ENCODE data around the gene APOL1. TPM values are rescaled to one million over a fixed set of nuclear protein-coding genes. Genes with fewer than 3 reads are reported as not detected.

APOL1 gene
- total RNA-seq, 1 donor, result 38.7 TPM

DNA sequence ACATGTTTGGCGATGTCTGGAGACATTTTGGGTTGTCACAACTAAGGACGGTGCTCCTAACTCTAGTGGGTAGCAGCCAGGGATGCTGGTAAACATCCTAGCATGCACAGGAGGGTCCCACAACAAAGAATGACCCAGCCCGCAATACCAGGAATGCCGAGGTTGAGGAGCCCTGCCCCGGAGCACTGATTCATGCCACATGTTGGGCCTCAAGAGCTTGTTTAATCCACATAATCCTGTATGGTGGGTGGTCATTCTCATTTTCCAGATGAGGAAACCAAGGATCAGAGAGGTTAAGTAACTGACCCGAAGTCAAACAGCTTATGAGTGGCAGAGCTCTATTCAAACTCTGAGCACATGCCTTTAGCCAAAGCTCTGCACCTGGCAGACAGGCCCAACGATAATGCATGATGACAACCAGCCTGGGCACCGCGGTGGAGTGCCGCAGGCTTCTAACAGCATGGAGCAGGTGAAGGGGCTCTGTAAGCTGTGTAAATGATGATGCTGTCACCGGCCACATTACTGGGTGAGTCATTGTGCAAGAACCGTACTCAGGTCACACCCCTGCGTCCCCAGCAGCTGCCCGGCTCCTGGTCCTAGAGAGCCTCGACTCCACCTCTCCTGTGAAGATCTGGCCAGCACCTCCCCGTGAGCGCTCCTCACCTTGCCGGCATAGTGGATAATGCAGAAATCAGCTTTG is 58.6 kb downstream of the APOL1 start:
- H3K79me2 ChIP-seq (ENCODE audit: insufficient read depth, low read length), result peaks cover 76% of the 10 kb centered on the region
- no peaks in the 10 kb centered on the region for H3K4me1 ChIP-seq (ENCODE audit: insufficient read depth, low read length)
- H3K27ac ChIP-seq (ENCODE audit: low read depth, low read length), result no peak overlapping the region
- H2AFZ ChIP-seq (ENCODE audit: low read length), result no peak overlapping the region
- DNase-seq (ENCODE audit: insufficient read length, low spot score, missing footprints), result no peak
- H3K27me3 ChIP-seq (ENCODE audit: insufficient read depth, low read length), result no peaks in the 10 kb centered on the region
- TF ChIP-seq, protein P1, sequence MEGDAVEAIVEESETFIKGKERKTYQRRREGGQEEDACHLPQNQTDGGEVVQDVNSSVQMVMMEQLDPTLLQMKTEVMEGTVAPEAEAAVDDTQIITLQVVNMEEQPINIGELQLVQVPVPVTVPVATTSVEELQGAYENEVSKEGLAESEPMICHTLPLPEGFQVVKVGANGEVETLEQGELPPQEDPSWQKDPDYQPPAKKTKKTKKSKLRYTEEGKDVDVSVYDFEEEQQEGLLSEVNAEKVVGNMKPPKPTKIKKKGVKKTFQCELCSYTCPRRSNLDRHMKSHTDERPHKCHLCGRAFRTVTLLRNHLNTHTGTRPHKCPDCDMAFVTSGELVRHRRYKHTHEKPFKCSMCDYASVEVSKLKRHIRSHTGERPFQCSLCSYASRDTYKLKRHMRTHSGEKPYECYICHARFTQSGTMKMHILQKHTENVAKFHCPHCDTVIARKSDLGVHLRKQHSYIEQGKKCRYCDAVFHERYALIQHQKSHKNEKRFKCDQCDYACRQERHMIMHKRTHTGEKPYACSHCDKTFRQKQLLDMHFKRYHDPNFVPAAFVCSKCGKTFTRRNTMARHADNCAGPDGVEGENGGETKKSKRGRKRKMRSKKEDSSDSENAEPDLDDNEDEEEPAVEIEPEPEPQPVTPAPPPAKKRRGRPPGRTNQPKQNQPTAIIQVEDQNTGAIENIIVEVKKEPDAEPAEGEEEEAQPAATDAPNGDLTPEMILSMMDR (IDR thresholded peaks at IDR 0.05; ENCODE audit: extremely low read depth, low read depth, low read length), result no peak
- peaks cover 94% of the 10 kb centered on the region for H3K36me3 ChIP-seq (ENCODE audit: insufficient read depth, low read length)
- H4K20me1 ChIP-seq (ENCODE audit: insufficient read depth, low read length), result peaks cover 56% of the 10 kb centered on the region
- no peak overlapping the region for H3K4me3 ChIP-seq (ENCODE audit: insufficient read depth, low read length)
- no peaks in the 10 kb centered on the region for H3K9me3 ChIP-seq (ENCODE audit: low read depth, low read length)
- H3K4me2 ChIP-seq (ENCODE audit: insufficient read depth, low read length), result no peak overlapping the region

DNA sequence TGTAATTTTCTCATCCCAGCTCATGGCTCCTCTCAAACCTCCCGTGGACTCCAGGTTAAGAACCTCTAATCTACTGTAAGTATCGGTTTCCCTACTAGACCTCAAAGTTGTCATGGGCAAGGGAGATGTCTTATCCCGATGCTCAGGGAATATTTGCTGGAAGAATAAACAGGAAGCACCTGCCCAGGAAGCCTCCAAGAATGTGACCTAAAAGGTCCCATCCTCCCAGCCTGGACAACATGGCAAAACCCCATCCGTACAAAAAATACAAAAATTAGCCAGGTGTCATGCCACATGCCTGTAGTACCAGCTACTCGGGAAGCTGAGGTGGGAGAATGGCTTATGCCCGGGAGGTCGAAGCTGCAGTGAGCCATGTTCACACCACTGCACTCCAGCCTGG is 62.4 kb downstream of the APOL1 start:
- Histone ChIP-seq H3K9me3 (ENCODE audit: low read depth, low read length) (no peaks in the 10 kb centered on the region), H3K27me3 (ENCODE audit: insufficient read depth, low read length) (no peaks in the 10 kb centered on the region), H3K27ac (ENCODE audit: low read depth, low read length) (no peak overlapping the region), H3K4me3 (ENCODE audit: insufficient read depth, low read length) (no peak overlapping the region), H2AFZ (ENCODE audit: low read length) (no peak overlapping the region), H3K4me2 (ENCODE audit: insufficient read depth, low read length) (no peak overlapping the region), H4K20me1 (ENCODE audit: insufficient read depth, low read length) (peaks cover 56% of the 10 kb centered on the region), H3K36me3 (ENCODE audit: insufficient read depth, low read length) (peaks cover 96% of the 10 kb centered on the region), H3K4me1 (ENCODE audit: insufficient read depth, low read length) (no peaks in the 10 kb centered on the region), H3K79me2 (ENCODE audit: insufficient read depth, low read length) (peaks cover 84% of the 10 kb centered on the region)
- no peak for DNase-seq (ENCODE audit: insufficient read length, low spot score, missing footprints)
- TF ChIP-seq, protein P1 (IDR thresholded peaks at IDR 0.05; ENCODE audit: extremely low read depth, low read depth, low read length), result no peak

DNA sequence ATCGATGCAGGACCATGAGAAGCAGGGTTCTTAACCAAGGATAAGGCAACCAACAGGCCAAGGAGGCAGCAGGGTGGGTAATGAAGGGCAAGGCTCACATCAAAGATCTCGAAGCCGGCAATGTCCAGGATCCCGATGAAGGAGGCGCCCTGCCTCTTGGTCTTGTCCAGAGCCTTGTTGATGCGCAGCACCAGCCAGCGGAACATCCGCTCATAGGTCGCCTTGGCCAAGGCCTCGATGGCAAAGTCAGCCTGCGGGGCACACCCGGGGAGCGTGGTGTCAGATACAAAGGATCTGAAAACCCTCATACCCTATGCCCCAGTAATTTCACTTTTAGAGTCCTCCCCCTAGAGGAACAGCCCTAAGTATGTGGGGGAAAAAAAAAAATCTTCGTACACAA is 63.5 kb downstream of the APOL1 start:
- no peak for DNase-seq (ENCODE audit: insufficient read length, low spot score, missing footprints)
- no peak overlapping the region for H2AFZ ChIP-seq (ENCODE audit: low read length)
- TF ChIP-seq, protein P1 (IDR thresholded peaks at IDR 0.05; ENCODE audit: extremely low read depth, low read depth, low read length), result no peak
- H3K36me3 ChIP-seq (ENCODE audit: insufficient read depth, low read length), result peaks cover 95% of the 10 kb centered on the region
- H3K27ac ChIP-seq (ENCODE audit: low read depth, low read length), result no peak overlapping the region
- no peaks in the 10 kb centered on the region for H3K9me3 ChIP-seq (ENCODE audit: low read depth, low read length)
- peaks cover 83% of the 10 kb centered on the region for H3K79me2 ChIP-seq (ENCODE audit: insufficient read depth, low read length)
- no peaks in the 10 kb centered on the region for H3K4me1 ChIP-seq (ENCODE audit: insufficient read depth, low read length)
- H4K20me1 ChIP-seq (ENCODE audit: insufficient read depth, low read length), result peaks cover 48% of the 10 kb centered on the region
- H3K27me3 ChIP-seq (ENCODE audit: insufficient read depth, low read length), result no peaks in the 10 kb centered on the region
- no peak overlapping the region for H3K4me3 ChIP-seq (ENCODE audit: insufficient read depth, low read length)
- H3K4me2 ChIP-seq (ENCODE audit: insufficient read depth, low read length), result no peak overlapping the region

Small RNAs within 50 kb of the gene (small RNA-seq; reads per million reads assigned to genes)
- not detected for gene MIR6819

Other genes with a start within 250 kb of the APOL1 start
- 171 and 189 TPM in 2 replicates for gene RBFOX2, start 224.3 kb upstream of the APOL1 start, total RNA-seq
- 12.1 and 13.8 TPM in 2 replicates for gene APOL3, start 92.4 kb upstream of the APOL1 start, total RNA-seq
- 2.9 and 4.4 TPM in 2 replicates for gene APOL4, start 51.3 kb upstream of the APOL1 start, total RNA-seq
- gene APOL2, start 13.6 kb upstream of the APOL1 start, total RNA-seq, result 50.7 and 56.1 TPM in 2 replicates
- 796 and 964 TPM in 2 replicates for gene MYH9, start 134.8 kb downstream of the APOL1 start, total RNA-seq
- 17.4 and 18.6 TPM in 2 replicates for gene TXN2, start 228.5 kb downstream of the APOL1 start, total RNA-seq